Measurements from ENCODE around the gene MYO9B.
"Not testable (repeated sequence)": the region's sequence is repeated elsewhere in the genome, so short reads cannot be mapped to it uniquely, and the experiment has no call there.

The MYO9B gene

GRCh38 chr19:17149393-17150135, 74.0 kb downstream of the MYO9B start:
- Histone ChIP-seq H3K27ac (ENCODE audit: low read depth, low read length) (no peak overlapping the region), H3K36me3 (ENCODE audit: control insufficient read depth, insufficient read depth, low read length) (peaks cover 29% of the 10 kb centered on the region), H3K4me3 (ENCODE audit: low read depth, low read length) (no peak overlapping the region), H3K27me3 (ENCODE audit: control insufficient read depth, insufficient read depth, low read length) (no peaks in the 10 kb centered on the region), H3K9me3 (ENCODE audit: control insufficient read depth, insufficient read depth, low read length) (no peaks in the 10 kb centered on the region), H3K4me1 (ENCODE audit: control insufficient read depth, insufficient read depth, low read length) (no peaks in the 10 kb centered on the region), H3K9ac (ENCODE audit: low read depth, low read length) (no peak overlapping the region)

- Histone ChIP-seq H3K4me3 (ENCODE audit: low read depth, low read length) (no peak overlapping the region), H3K27ac (ENCODE audit: low read depth, low read length) (no peak overlapping the region), H3K9ac (ENCODE audit: low read depth, low read length) (no peak overlapping the region), H3K27me3 (ENCODE audit: control insufficient read depth, insufficient read depth, low read length) (no peaks in the 10 kb centered on the region), H3K4me1 (ENCODE audit: control insufficient read depth, insufficient read depth, low read length) (no peaks in the 10 kb centered on the region), H3K9me3 (ENCODE audit: control insufficient read depth, insufficient read depth, low read length) (no peaks in the 10 kb centered on the region), H3K36me3 (ENCODE audit: control insufficient read depth, insufficient read depth, low read length) (peaks cover 47% of the 10 kb centered on the region)
These were observed 78.4 kb downstream of the MYO9B start for GRCh38 chr19:17153996-17154395.

GRCh38 chr19:17155251-17155650, 79.7 kb downstream of the MYO9B start:
- Histone ChIP-seq H3K27me3 (ENCODE audit: control insufficient read depth, insufficient read depth, low read length) (no peaks in the 10 kb centered on the region), H3K9ac (ENCODE audit: low read depth, low read length) (no peak overlapping the region), H3K4me1 (ENCODE audit: control insufficient read depth, insufficient read depth, low read length) (peaks cover 10% of the 10 kb centered on the region), H3K27ac (ENCODE audit: low read depth, low read length) (no peak overlapping the region), H3K9me3 (ENCODE audit: control insufficient read depth, insufficient read depth, low read length) (no peaks in the 10 kb centered on the region), H3K36me3 (ENCODE audit: control insufficient read depth, insufficient read depth, low read length) (peaks cover 47% of the 10 kb centered on the region), H3K4me3 (ENCODE audit: low read depth, low read length) (no peak overlapping the region)

GRCh38 chr19:17156296-17156946, 80.8 kb downstream of the MYO9B start:
- Histone ChIP-seq H3K9me3 (ENCODE audit: control insufficient read depth, insufficient read depth, low read length) (no peaks in the 10 kb centered on the region), H3K36me3 (ENCODE audit: control insufficient read depth, insufficient read depth, low read length) (peaks cover 47% of the 10 kb centered on the region), H3K4me3 (ENCODE audit: low read depth, low read length) (no peak overlapping the region), H3K27me3 (ENCODE audit: control insufficient read depth, insufficient read depth, low read length) (no peaks in the 10 kb centered on the region), H3K27ac (ENCODE audit: low read depth, low read length) (no peak overlapping the region), H3K4me1 (ENCODE audit: control insufficient read depth, insufficient read depth, low read length) (peaks cover 11% of the 10 kb centered on the region), H3K9ac (ENCODE audit: low read depth, low read length) (no peak overlapping the region)

GRCh38 chr19:17156947-17157302, 81.3 kb downstream of the MYO9B start:
- Histone ChIP-seq H3K36me3 (ENCODE audit: control insufficient read depth, insufficient read depth, low read length) (peaks cover 47% of the 10 kb centered on the region), H3K4me1 (ENCODE audit: control insufficient read depth, insufficient read depth, low read length) (peaks cover 11% of the 10 kb centered on the region), H3K9me3 (ENCODE audit: control insufficient read depth, insufficient read depth, low read length) (no peaks in the 10 kb centered on the region)

GRCh38 chr19:17158584-17158983, 83.0 kb downstream of the MYO9B start:
- peaks cover 2% of the 10 kb centered on the region for H3K9me3 ChIP-seq (ENCODE audit: control insufficient read depth, insufficient read depth, low read length)
- H3K27ac ChIP-seq (ENCODE audit: low read depth, low read length) = no peak overlapping the region
- no peaks in the 10 kb centered on the region for H3K27me3 ChIP-seq (ENCODE audit: control insufficient read depth, insufficient read depth, low read length)
- no peak overlapping the region for H3K4me3 ChIP-seq (ENCODE audit: low read depth, low read length)
- peaks cover 55% of the 10 kb centered on the region for H3K36me3 ChIP-seq (ENCODE audit: control insufficient read depth, insufficient read depth, low read length)
- no peak overlapping the region for H3K9ac ChIP-seq (ENCODE audit: low read depth, low read length)
- peaks cover 11% of the 10 kb centered on the region for H3K4me1 ChIP-seq (ENCODE audit: control insufficient read depth, insufficient read depth, low read length)

More at GRCh38 chr19:17156947-17157302, 81.3 kb downstream of the MYO9B start:
- no peaks in the 10 kb centered on the region for H3K27me3 ChIP-seq (ENCODE audit: control insufficient read depth, insufficient read depth, low read length)
- H3K4me3 ChIP-seq (ENCODE audit: low read depth, low read length) = no peak overlapping the region
- H3K9ac ChIP-seq (ENCODE audit: low read depth, low read length) = no peak overlapping the region
- no peak overlapping the region for H3K27ac ChIP-seq (ENCODE audit: low read depth, low read length)

- no peaks in the 10 kb centered on the region for H3K27me3 ChIP-seq (ENCODE audit: control insufficient read depth, insufficient read depth, low read length)
- peak overlapping the region; percentile 84 for H3K27ac ChIP-seq (ENCODE audit: low read depth, low read length)
- H3K36me3 ChIP-seq (ENCODE audit: control insufficient read depth, insufficient read depth, low read length) = peaks cover 52% of the 10 kb centered on the region
These were observed 84.2 kb downstream of the MYO9B start for GRCh38 chr19:17159466-17160393.

GRCh38 chr19:17160908-17161307, 85.3 kb downstream of the MYO9B start:
- Histone ChIP-seq H3K36me3 (ENCODE audit: control insufficient read depth, insufficient read depth, low read length) (peaks cover 53% of the 10 kb centered on the region), H3K4me3 (ENCODE audit: low read depth, low read length) (no peak overlapping the region), H3K4me1 (ENCODE audit: control insufficient read depth, insufficient read depth, low read length) (peaks cover 11% of the 10 kb centered on the region), H3K27ac (ENCODE audit: low read depth, low read length) (no peak overlapping the region), H3K9ac (ENCODE audit: low read depth, low read length) (no peak overlapping the region), H3K9me3 (ENCODE audit: control insufficient read depth, insufficient read depth, low read length) (peaks cover 5% of the 10 kb centered on the region), H3K27me3 (ENCODE audit: control insufficient read depth, insufficient read depth, low read length) (no peaks in the 10 kb centered on the region)

More at GRCh38 chr19:17159466-17160393, 84.2 kb downstream of the MYO9B start:
- no peak overlapping the region for H3K9ac ChIP-seq (ENCODE audit: low read depth, low read length)
- peak overlapping the region; percentile 6; the same call in 1 of the 2 replicates for H3K4me3 ChIP-seq (ENCODE audit: low read depth, low read length)
- H3K4me1 ChIP-seq (ENCODE audit: control insufficient read depth, insufficient read depth, low read length) = peaks cover 11% of the 10 kb centered on the region
- H3K9me3 ChIP-seq (ENCODE audit: control insufficient read depth, insufficient read depth, low read length) = peaks cover 5% of the 10 kb centered on the region

GRCh38 chr19:17162131-17162530, 86.6 kb downstream of the MYO9B start:
- Histone ChIP-seq H3K4me1 (ENCODE audit: control insufficient read depth, insufficient read depth, low read length) (peaks cover 11% of the 10 kb centered on the region), H3K36me3 (ENCODE audit: control insufficient read depth, insufficient read depth, low read length) (peaks cover 51% of the 10 kb centered on the region)
- H3K27ac ChIP-seq (ENCODE audit: low read depth, low read length); H3K4me3 ChIP-seq (ENCODE audit: low read depth, low read length); H3K9me3 ChIP-seq (ENCODE audit: control insufficient read depth, insufficient read depth, low read length); H3K9ac ChIP-seq (ENCODE audit: low read depth, low read length); H3K27me3 ChIP-seq (ENCODE audit: control insufficient read depth, insufficient read depth, low read length): not testable (repeated sequence)

GRCh38 chr19:17162580-17162979, 87.0 kb downstream of the MYO9B start:
- Histone ChIP-seq H3K27me3 (ENCODE audit: control insufficient read depth, insufficient read depth, low read length) (no peaks in the 10 kb centered on the region), H3K27ac (ENCODE audit: low read depth, low read length) (no peak overlapping the region), H3K9ac (ENCODE audit: low read depth, low read length) (no peak overlapping the region), H3K9me3 (ENCODE audit: control insufficient read depth, insufficient read depth, low read length) (peaks cover 5% of the 10 kb centered on the region), H3K4me1 (ENCODE audit: control insufficient read depth, insufficient read depth, low read length) (peaks cover 11% of the 10 kb centered on the region), H3K4me3 (ENCODE audit: low read depth, low read length) (no peak overlapping the region), H3K36me3 (ENCODE audit: control insufficient read depth, insufficient read depth, low read length) (peaks cover 49% of the 10 kb centered on the region)
